ENCODE measurements around the gene EXOC6B.
"Not testable (repeated sequence)": the region's sequence is repeated elsewhere in the genome, so short reads cannot be mapped to it uniquely, and the experiment has no call there.

EXOC6B gene

GRCh38 chr2:72604468-72604867 lies 221.4 kb downstream of the EXOC6B start:
- Histone ChIP-seq H3K27me3 (replicated peaks; ENCODE audit: control insufficient read depth, insufficient read depth, low read length, poor library complexity, severe bottlenecking) (no peaks in the 10 kb centered on the region), H3K4me3 (ENCODE audit: insufficient read depth, low read depth, low read length, poor library complexity, severe bottlenecking) (no peak overlapping the region), H3K4me1 (ENCODE audit: control insufficient read depth, insufficient read depth, low read length, poor library complexity, severe bottlenecking) (no peaks in the 10 kb centered on the region), H3K27ac (ENCODE audit: insufficient read depth, low read length, poor library complexity, severe bottlenecking) (no peak overlapping the region), H3K9me3 (ENCODE audit: control insufficient read depth, low read length) (no peaks in the 10 kb centered on the region), H3K36me3 (ENCODE audit: control insufficient read depth, insufficient read depth, low read length) (no peaks in the 10 kb centered on the region)
- no peak for DNase-seq

GRCh38 chr2:72603481-72603880 lies 222.4 kb downstream of the EXOC6B start:
- Histone ChIP-seq H3K27ac (ENCODE audit: insufficient read depth, low read length, poor library complexity, severe bottlenecking) (no peak overlapping the region), H3K36me3 (ENCODE audit: control insufficient read depth, insufficient read depth, low read length) (no peaks in the 10 kb centered on the region), H3K9me3 (ENCODE audit: control insufficient read depth, low read length) (no peaks in the 10 kb centered on the region), H3K4me3 (ENCODE audit: insufficient read depth, low read depth, low read length, poor library complexity, severe bottlenecking) (no peak overlapping the region), H3K27me3 (replicated peaks; ENCODE audit: control insufficient read depth, insufficient read depth, low read length, poor library complexity, severe bottlenecking) (no peaks in the 10 kb centered on the region), H3K4me1 (ENCODE audit: control insufficient read depth, insufficient read depth, low read length, poor library complexity, severe bottlenecking) (no peaks in the 10 kb centered on the region)
- DNase-seq = no peak

GRCh38 chr2:72602711-72603110 lies 223.1 kb downstream of the EXOC6B start:
- Histone ChIP-seq H3K4me3 (ENCODE audit: insufficient read depth, low read depth, low read length, poor library complexity, severe bottlenecking) (no peak overlapping the region), H3K27me3 (replicated peaks; ENCODE audit: control insufficient read depth, insufficient read depth, low read length, poor library complexity, severe bottlenecking) (no peaks in the 10 kb centered on the region), H3K27ac (ENCODE audit: insufficient read depth, low read length, poor library complexity, severe bottlenecking) (no peak overlapping the region), H3K4me1 (ENCODE audit: control insufficient read depth, insufficient read depth, low read length, poor library complexity, severe bottlenecking) (no peaks in the 10 kb centered on the region), H3K36me3 (ENCODE audit: control insufficient read depth, insufficient read depth, low read length) (no peaks in the 10 kb centered on the region), H3K9me3 (ENCODE audit: control insufficient read depth, low read length) (no peaks in the 10 kb centered on the region)
- no peak for DNase-seq

- no peak for DNase-seq
- Histone ChIP-seq H3K4me3 (ENCODE audit: insufficient read depth, low read depth, low read length, poor library complexity, severe bottlenecking) (no peak overlapping the region), H3K9me3 (ENCODE audit: control insufficient read depth, low read length) (no peaks in the 10 kb centered on the region), H3K36me3 (ENCODE audit: control insufficient read depth, insufficient read depth, low read length) (no peaks in the 10 kb centered on the region), H3K27ac (ENCODE audit: insufficient read depth, low read length, poor library complexity, severe bottlenecking) (no peak overlapping the region), H3K4me1 (ENCODE audit: control insufficient read depth, insufficient read depth, low read length, poor library complexity, severe bottlenecking) (no peaks in the 10 kb centered on the region), H3K27me3 (replicated peaks; ENCODE audit: control insufficient read depth, insufficient read depth, low read length, poor library complexity, severe bottlenecking) (no peaks in the 10 kb centered on the region)
These were observed 223.7 kb downstream of the EXOC6B start for GRCh38 chr2:72602095-72602494.

- H3K27ac ChIP-seq (ENCODE audit: insufficient read depth, low read length, poor library complexity, severe bottlenecking); H3K27me3 ChIP-seq (replicated peaks; ENCODE audit: control insufficient read depth, insufficient read depth, low read length, poor library complexity, severe bottlenecking); H3K4me3 ChIP-seq (ENCODE audit: insufficient read depth, low read depth, low read length, poor library complexity, severe bottlenecking); H3K36me3 ChIP-seq (ENCODE audit: control insufficient read depth, insufficient read depth, low read length); DNase-seq; H3K9me3 ChIP-seq (ENCODE audit: control insufficient read depth, low read length); H3K4me1 ChIP-seq (ENCODE audit: control insufficient read depth, insufficient read depth, low read length, poor library complexity, severe bottlenecking): not testable (repeated sequence)
These were observed 242.0 kb downstream of the EXOC6B start for GRCh38 chr2:72583836-72584235.

- Histone ChIP-seq H3K36me3 (ENCODE audit: control insufficient read depth, insufficient read depth, low read length) (no peaks in the 10 kb centered on the region), H3K4me1 (ENCODE audit: control insufficient read depth, insufficient read depth, low read length, poor library complexity, severe bottlenecking) (no peaks in the 10 kb centered on the region), H3K9me3 (ENCODE audit: control insufficient read depth, low read length) (no peaks in the 10 kb centered on the region), H3K4me3 (ENCODE audit: insufficient read depth, low read depth, low read length, poor library complexity, severe bottlenecking) (no peak overlapping the region), H3K27ac (ENCODE audit: insufficient read depth, low read length, poor library complexity, severe bottlenecking) (no peak overlapping the region), H3K27me3 (replicated peaks; ENCODE audit: control insufficient read depth, insufficient read depth, low read length, poor library complexity, severe bottlenecking) (no peaks in the 10 kb centered on the region)
- DNase-seq = no peak
These were observed 242.5 kb downstream of the EXOC6B start for GRCh38 chr2:72583376-72583775.

GRCh38 chr2:72581560-72582181 lies 244.2 kb downstream of the EXOC6B start:
- no peak for DNase-seq
- H3K4me1 ChIP-seq (ENCODE audit: control insufficient read depth, insufficient read depth, low read length, poor library complexity, severe bottlenecking) = no peaks in the 10 kb centered on the region
- no peak overlapping the region for H3K4me3 ChIP-seq (ENCODE audit: insufficient read depth, low read depth, low read length, poor library complexity, severe bottlenecking)
- H3K36me3 ChIP-seq (ENCODE audit: control insufficient read depth, insufficient read depth, low read length) = no peaks in the 10 kb centered on the region
- no peaks in the 10 kb centered on the region for H3K9me3 ChIP-seq (ENCODE audit: control insufficient read depth, low read length)
- no peaks in the 10 kb centered on the region for H3K27me3 ChIP-seq (replicated peaks; ENCODE audit: control insufficient read depth, insufficient read depth, low read length, poor library complexity, severe bottlenecking)
- H3K27ac ChIP-seq (ENCODE audit: insufficient read depth, low read length, poor library complexity, severe bottlenecking) = no peak overlapping the region

- Histone ChIP-seq H3K36me3 (ENCODE audit: control insufficient read depth, insufficient read depth, low read length) (no peaks in the 10 kb centered on the region), H3K4me1 (ENCODE audit: control insufficient read depth, insufficient read depth, low read length, poor library complexity, severe bottlenecking) (no peaks in the 10 kb centered on the region), H3K9me3 (ENCODE audit: control insufficient read depth, low read length) (no peaks in the 10 kb centered on the region), H3K27me3 (replicated peaks; ENCODE audit: control insufficient read depth, insufficient read depth, low read length, poor library complexity, severe bottlenecking) (no peaks in the 10 kb centered on the region), H3K4me3 (ENCODE audit: insufficient read depth, low read depth, low read length, poor library complexity, severe bottlenecking) (no peak overlapping the region), H3K27ac (ENCODE audit: insufficient read depth, low read length, poor library complexity, severe bottlenecking) (no peak overlapping the region)
- no peak for DNase-seq
These were observed 246.1 kb downstream of the EXOC6B start for GRCh38 chr2:72579591-72580180.

GRCh38 chr2:72576861-72577260 lies 249.0 kb downstream of the EXOC6B start:
- Histone ChIP-seq H3K4me3 (ENCODE audit: insufficient read depth, low read depth, low read length, poor library complexity, severe bottlenecking) (no peak overlapping the region), H3K27me3 (replicated peaks; ENCODE audit: control insufficient read depth, insufficient read depth, low read length, poor library complexity, severe bottlenecking) (no peaks in the 10 kb centered on the region), H3K4me1 (ENCODE audit: control insufficient read depth, insufficient read depth, low read length, poor library complexity, severe bottlenecking) (no peaks in the 10 kb centered on the region), H3K27ac (ENCODE audit: insufficient read depth, low read length, poor library complexity, severe bottlenecking) (no peak overlapping the region), H3K9me3 (ENCODE audit: control insufficient read depth, low read length) (no peaks in the 10 kb centered on the region), H3K36me3 (ENCODE audit: control insufficient read depth, insufficient read depth, low read length) (no peaks in the 10 kb centered on the region)
- DNase-seq = no peak

GRCh38 chr2:72576459-72576858 lies 249.4 kb downstream of the EXOC6B start:
- Histone ChIP-seq H3K27ac (ENCODE audit: insufficient read depth, low read length, poor library complexity, severe bottlenecking) (no peak overlapping the region), H3K4me3 (ENCODE audit: insufficient read depth, low read depth, low read length, poor library complexity, severe bottlenecking) (no peak overlapping the region), H3K36me3 (ENCODE audit: control insufficient read depth, insufficient read depth, low read length) (no peaks in the 10 kb centered on the region), H3K27me3 (replicated peaks; ENCODE audit: control insufficient read depth, insufficient read depth, low read length, poor library complexity, severe bottlenecking) (no peaks in the 10 kb centered on the region), H3K9me3 (ENCODE audit: control insufficient read depth, low read length) (no peaks in the 10 kb centered on the region), H3K4me1 (ENCODE audit: control insufficient read depth, insufficient read depth, low read length, poor library complexity, severe bottlenecking) (no peaks in the 10 kb centered on the region)
- DNase-seq = no peak

Data from effector memory CD4-positive, alpha-beta T cell (primary cell).